HepG2 (cell line): ENCODE data around the gene SYVN1. TPM values are rescaled to one million over a fixed set of nuclear protein-coding genes. Genes with fewer than 3 reads are reported as not detected.

Source experiments
- AKAP8 ChIP-seq: sonication (generic); formaldehyde crosslinking; IDR thresholded peaks from 2 replicates; pipeline ENCODE4 v1.5.1; 2020; ENCODE audit warnings: mild to moderate bottlenecking, missing genetic modification reagents
- AKNA ChIP-seq: sonication (generic); formaldehyde crosslinking; IDR thresholded peaks from 2 replicates; pipeline ENCODE4 v1.4.0; 2020; ENCODE audit warnings: missing genetic modification reagents, borderline replicate concordance
- ATF3 ChIP-seq: sonication (generic); formaldehyde crosslinking; IDR thresholded peaks from 2 replicates; pipeline ENCODE4 v1.4.0; 2020; ENCODE audit warnings: missing genetic modification reagents
- ETV6 ChIP-seq: sonication (generic); formaldehyde crosslinking; conservative IDR thresholded peaks from 2 replicates; pipeline ENCODE4 v1.4.0; 2020; ENCODE audit warnings: missing genetic modification reagents
- ZBED4 ChIP-seq: sonication (generic); formaldehyde crosslinking; IDR thresholded peaks from 2 replicates; pipeline ENCODE4 v1.4.0; 2020; ENCODE audit warnings: missing genetic modification reagents, borderline replicate concordance
- ZBTB26 ChIP-seq: IDR thresholded peaks from 2 replicates; pipeline ENCODE4 v1.6.1; 2016; ENCODE audit warnings: missing compliant biosample characterization, missing genetic modification reagents, borderline replicate concordance
- ZBTB46 ChIP-seq: sonication (generic); formaldehyde crosslinking; IDR thresholded peaks from 2 replicates; pipeline ENCODE4 v1.4.0; 2020; ENCODE audit warnings: mild to moderate bottlenecking, missing genetic modification reagents, borderline replicate concordance
- ZFP41 ChIP-seq: sonication (generic); formaldehyde crosslinking; IDR thresholded peaks from 2 replicates; pipeline ENCODE4 v1.4.0; 2020; ENCODE audit warnings: mild to moderate bottlenecking, missing genetic modification reagents, borderline replicate concordance
- ZNF138 ChIP-seq: sonication (generic); formaldehyde crosslinking; IDR thresholded peaks from 2 replicates; pipeline ENCODE4 v1.5.0; 2020; ENCODE audit warnings: mild to moderate bottlenecking, low read depth, missing genetic modification reagents
- ZNF362 ChIP-seq: sonication (generic); formaldehyde crosslinking; IDR thresholded peaks from 2 replicates; pipeline ENCODE4 v1.4.0; 2020; ENCODE audit warnings: missing genetic modification reagents, mild to moderate bottlenecking, borderline replicate concordance
- ZNF446 ChIP-seq: sonication (generic); formaldehyde crosslinking; IDR thresholded peaks from 2 replicates; pipeline ENCODE4 v1.5.0; 2020; ENCODE audit warnings: mild to moderate bottlenecking, missing genetic modification reagents
- ZNF678 ChIP-seq: sonication (generic); formaldehyde crosslinking; IDR thresholded peaks from 2 replicates; pipeline ENCODE4 v1.4.0; 2020; ENCODE audit warnings: mild to moderate bottlenecking, missing genetic modification reagents
- ZNF703 ChIP-seq: sonication (generic); formaldehyde crosslinking; IDR thresholded peaks from 2 replicates; pipeline ENCODE4 v1.5.1; 2020; ENCODE audit warnings: missing genetic modification reagents, mild to moderate bottlenecking, moderate library complexity, borderline replicate concordance
- polyA plus RNA-seq, 8 experiments: library from polyadenylated mRNA; depleted of rRNA in 3 of 8; stranded (reverse) in 7 of 8; unstranded in 1 of 8; fragments of >200 nt; fragmentation: Illumina TruSeq in 4 of 8; extraction: Trizol in 4 of 8; gene quantifications; 2 replicates each; pipeline versions ENCODE4 v1.2.1 to v1.2.3, GENCODE V29; 2011 to 2016; ENCODE audit warnings: low read depth in 4 of 8, missing spikeins in 1 of 8, mixed read lengths in 1 of 8; ENCODE audit not compliant: insufficient read depth in 1 of 8
- total RNA-seq, 5 experiments: library from RNA; depleted of rRNA; stranded (reverse); fragments of >200 nt; fragmentation: Illumina TruSeq; extraction: Trizol; gene quantifications; 2 replicates each; pipeline ENCODE4 v1.2.3, GENCODE V29; 2016; ENCODE audit warnings: low read depth in 1 of 5

SYVN1 gene
- total and polyA plus RNA-seq, 2 of the 13 experiments (the other 11 are each of a cell fraction or from before 2014, with no cell fraction given): 10.3 to 22.5 TPM

- TF ChIP-seq ZBED4 (CRISPR knock-in tag): peak; percentile 45; the same call in 1 of the 2 replicates
- peak; percentile 68 for TF ChIP-seq ZNF362 (CRISPR knock-in tag)
- TF ChIP-seq ZNF446: no peak
- 0 out of 2 replicates have a peak, but pooled peaks have one; percentile 32 for TF ChIP-seq ZBTB26 (CRISPR knock-in tag)
- TF ChIP-seq AKAP8 (CRISPR knock-in tag): no peak
- TF ChIP-seq ZFP41 (CRISPR knock-in tag): no peak
- TF ChIP-seq ZBTB46 (CRISPR knock-in tag): no peak
- no peak for TF ChIP-seq ZNF138 (CRISPR knock-in tag)
- TF ChIP-seq ATF3 (CRISPR knock-in tag): no peak
- TF ChIP-seq AKNA (CRISPR knock-in tag): 0 out of 2 replicates have a peak, but pooled peaks have one; percentile 22
- TF ChIP-seq ZNF703: peak; percentile 33; the same call in 1 of the 2 replicates
- TF ChIP-seq ZNF678 (CRISPR knock-in tag): no peak
- TF ChIP-seq ETV6 (CRISPR knock-in tag): 0 out of 2 replicates have a peak, but pooled peaks have one; percentile 40
These were observed 31.3 kb upstream of the SYVN1 start (continued) for GRCh38 chr11:65165410-65166317.
